Measurements from ENCODE around the gene MRPL43.
"Not testable (repeated sequence)": the region's sequence is repeated elsewhere in the genome, so short reads cannot be mapped to it uniquely, and the experiment has no call there.

The MRPL43 gene

GRCh38 chr10:100980711-100981110 is 6.6 kb downstream of the MRPL43 start:
- DNase-seq = no peak

GRCh38 chr10:100980311-100980710 is 7.0 kb downstream of the MRPL43 start:
- DNase-seq = no peak

- DNase-seq = no peak
Observed at GRCh38 chr10:100979791-100980272, 7.5 kb downstream of the MRPL43 start.

GRCh38 chr10:100978901-100979195 is 8.4 kb downstream of the MRPL43 start:
- DNase-seq = no peak

GRCh38 chr10:100978121-100978900 is 9.0 kb downstream of the MRPL43 start:
- DNase-seq = no peak

- DNase-seq = no peak
Observed at GRCh38 chr10:100977436-100977835, 9.9 kb downstream of the MRPL43 start.

GRCh38 chr10:100976906-100977305 is 10.4 kb downstream of the MRPL43 start:
- no peak for DNase-seq

GRCh38 chr10:100975397-100975796 is 11.9 kb downstream of the MRPL43 start:
- DNase-seq = not testable (repeated sequence)

GRCh38 chr10:100972904-100973535 is 14.3 kb downstream of the MRPL43 start:
- DNase-seq = no peak

GRCh38 chr10:100972115-100972903 is 15.0 kb downstream of the MRPL43 start:
- no peak for DNase-seq

GRCh38 chr10:100970914-100971811 is 16.1 kb downstream of the MRPL43 start:
- DNase-seq = no peak

GRCh38 chr10:100970076-100970913 is 17.0 kb downstream of the MRPL43 start:
- DNase-seq = no peak

GRCh38 chr10:100969187-100970075 is 17.9 kb downstream of the MRPL43 start, which contains the start of gene SEMA4G:
Gene SEMA4G (plus strand): TSS chr10:100969504. CDS start chr10:100972913, 3,409 bp downstream.
- no peak for DNase-seq

GRCh38 chr10:100968863-100969186 is 18.5 kb downstream of the MRPL43 start:
- DNase-seq = no peak

- DNase-seq = no peak
Observed at GRCh38 chr10:100968062-100968736, 19.1 kb downstream of the MRPL43 start.

GRCh38 chr10:100967332-100967731 is 20.0 kb downstream of the MRPL43 start:
- DNase-seq = no peak

GRCh38 chr10:100966887-100967286 is 20.4 kb downstream of the MRPL43 start:
- no peak for DNase-seq

GRCh38 chr10:100965820-100966219 is 21.5 kb downstream of the MRPL43 start:
- DNase-seq = no peak

GRCh38 chr10:100963826-100964225 is 23.5 kb downstream of the MRPL43 start:
- DNase-seq = no peak

Data from NCI-H510A treated with DMSO at 0.1 percent for 48 hours (cell line).